GM23338 (cell line): Measurements from ENCODE around the gene FLNC.

Source experiments
- CREB1 ChIP-seq: fragments of 250-450 bp; sonication (Bioruptor Pico); IDR thresholded peaks from 2 replicates; pipeline ENCODE4 v1.5.0; 2020; ENCODE audit warnings: low read depth, mild to moderate bottlenecking, moderate library complexity
- CTCF ChIP-seq, 2 experiments: fragments of 200-600 bp in 1 of 2; sonication (generic) in 1 of 2; conservative IDR thresholded peaks; 2 replicates each; pipeline versions ENCODE4 v1.5.1 to v1.6.1; 2016 to 2017; ENCODE audit warnings: antibody characterized with exemption in 2 of 2, low read depth in 2 of 2, mild to moderate bottlenecking in 2 of 2, moderate library complexity in 1 of 2
- EZH2 ChIP-seq: fragments of 200-600 bp; sonication (generic); IDR thresholded peaks from one replicate; pipeline ENCODE4 v1.8.0; 2017; ENCODE audit warnings: antibody characterized with exemption, mild to moderate bottlenecking, low read depth; ENCODE audit not compliant: unreplicated experiment
- EZH2phosphoT487 ChIP-seq: fragments of 200-600 bp; sonication (generic); IDR thresholded peaks from one replicate; pipeline ENCODE4 v1.8.1; 2018; ENCODE audit warnings: antibody characterized with exemption; ENCODE audit not compliant: unreplicated experiment
- JUNB ChIP-seq: IDR thresholded peaks from one replicate; pipeline ENCODE4 v1.6.1; 2016; ENCODE audit warnings: antibody characterized with exemption; ENCODE audit not compliant: unreplicated experiment
- NANOG ChIP-seq: IDR thresholded peaks from 2 replicates; pipeline ENCODE4 v1.6.1; 2016; ENCODE audit warnings: antibody characterized with exemption, borderline replicate concordance
- POLR2AphosphoS5 ChIP-seq: IDR thresholded peaks from 2 replicates; pipeline ENCODE4 v1.6.1; 2016; ENCODE audit warnings: antibody characterized with exemption, low read depth
- REST ChIP-seq: IDR thresholded peaks from one replicate; pipeline ENCODE4 v1.6.1; 2018; ENCODE audit warnings: antibody characterized with exemption; ENCODE audit not compliant: unreplicated experiment
- STAT1 ChIP-seq: IDR thresholded peaks from one replicate; pipeline ENCODE4 v1.6.1; 2016; ENCODE audit warnings: antibody characterized with exemption; ENCODE audit not compliant: unreplicated experiment
- ZNF114 ChIP-seq: fragments of 250-450 bp; sonication (Bioruptor Pico); IDR thresholded peaks from 2 replicates; pipeline ENCODE4 v1.5.0; 2020; ENCODE audit warnings: mild to moderate bottlenecking, moderate library complexity
- ZNF331 ChIP-seq: fragments of 250-450 bp; sonication (Bioruptor Pico); IDR thresholded peaks from 2 replicates; pipeline ENCODE4 v1.5.0; 2020; ENCODE audit warnings: low read depth, mild to moderate bottlenecking, moderate library complexity
- ZNF462 ChIP-seq: fragments of 250-450 bp; sonication (Bioruptor Pico); IDR thresholded peaks from 2 replicates; pipeline ENCODE4 v1.5.0; 2020; ENCODE audit warnings: mild to moderate bottlenecking, moderate library complexity

- TF ChIP-seq CTCF (conservative IDR thresholded peaks at IDR 0.05; ENCODE audit: low read depth in 2 of 2) = no peak
- TF ChIP-seq REST = no peak
- no peak for TF ChIP-seq CREB1 (CRISPR knock-in tag)
- no peak for TF ChIP-seq EZH2phosphoT487
- no peak for TF ChIP-seq EZH2
- no peak for TF ChIP-seq POLR2AphosphoS5
- no peak for TF ChIP-seq ZNF462
- TF ChIP-seq ZNF331 = no peak
- TF ChIP-seq JUNB = no peak
- no peak for TF ChIP-seq ZNF114
- no peak for TF ChIP-seq NANOG
- no peak for TF ChIP-seq STAT1
Observed at GRCh38 chr7:128893251-128894100, 63.3 kb downstream of the FLNC start.
